K562 (cell line): ENCODE results near the gene DCTN5. TPM values are rescaled to one million over a fixed set of nuclear protein-coding genes. Genes with fewer than 3 reads are reported as not detected.

Experiments
- ATAC-seq: fragments of 200-7000 bp; cut with Tn5 transposase; 3 replicates; pipeline ENCODE4 v1.9.1; 2020; ENCODE audit warnings: moderate library complexity
- BruUV-seq: library from RNA; stranded (reverse); fragments of 400-500 nt; replicated peaks from 2 replicates; lab custom pipeline; 2021; lab: Mats Ljungman, UMichigan
- CTCF ChIA-PET: fragments of 300-600 bp; formaldehyde crosslinking; extraction: SDS; loops from one replicate; lab custom pipeline; 2021; ENCODE audit warnings: low intra/inter-chr PET ratio; lab: Yijun Ruan, JAX
- POLR2A ChIA-PET: fragments of 300-600, 350-650 bp; sonication (Branson Sonifier 250); formaldehyde crosslinking; extraction: SDS; loops from one replicate; lab custom pipeline; 2021; ENCODE audit warnings: antibody characterized with exemption, inconsistent platforms; lab: Yijun Ruan, JAX
- DNase-seq, 4 experiments: peaks; one replicate each; pipeline versions ENCODE4 v3.0.0 to v3.0.0-alpha.2; 2011 to 2018; ENCODE audit warnings: low spot score in 3 of 4, mixed read lengths in 3 of 4; ENCODE audit errors: extremely low read depth in 1 of 4
- FAIRE-seq: peaks from 2 replicates; lab custom pipeline; 2011; peaks lifted over from hg19 to GRCh38; lab: Jason Lieb, UNC
- H2AFZ ChIP-seq: 2 replicates; pipeline ENCODE4 v1.6.0; 2011; ENCODE audit warnings: low read depth, low read length, control low read depth, inconsistent platforms
- H3K27ac ChIP-seq: fragments of 200-600 bp; 3 replicates; pipeline ENCODE4 v1.8.0; 2011; ENCODE audit warnings: low read depth, mild to moderate bottlenecking, control low read depth, inconsistent platforms, low read length, moderate library complexity, mixed read lengths; ENCODE audit errors: extremely low read depth
- H3K27me3 ChIP-seq, 2 experiments: fragments of 300-600 bp in 1 of 2; 2 replicates in 1 of 2; 3 replicates in 1 of 2; pipeline versions ENCODE4 v1.6.0 to v1.8.0; 2011; ENCODE audit warnings: inconsistent platforms in 2 of 2, low read length in 2 of 2, mild to moderate bottlenecking in 1 of 2, mixed read lengths in 1 of 2, moderate library complexity in 1 of 2; ENCODE audit not compliant: control insufficient read depth in 2 of 2, insufficient read depth in 2 of 2
- H3K36me3 ChIP-seq: fragments of 300-600 bp; 3 replicates; pipeline ENCODE4 v1.8.0; 2011; ENCODE audit warnings: mild to moderate bottlenecking, low read length, inconsistent platforms; ENCODE audit not compliant: control insufficient read depth, insufficient read depth
- H3K4me1 ChIP-seq, 2 experiments: fragments of 200-600 bp in 1 of 2; replicated peaks in 1 of 2; 2 replicates in 1 of 2; 3 replicates in 1 of 2; pipeline versions ENCODE4 v1.5.1 to v1.8.0; 2011; ENCODE audit warnings: inconsistent platforms in 2 of 2, low read length in 2 of 2, mild to moderate bottlenecking in 1 of 2, mixed read lengths in 1 of 2, moderate library complexity in 1 of 2; ENCODE audit not compliant: control insufficient read depth in 2 of 2, insufficient read depth in 2 of 2
- H3K4me2 ChIP-seq: 2 replicates; pipeline ENCODE4 v1.6.1; 2011; ENCODE audit warnings: low read length, control low read depth, inconsistent platforms, mixed read lengths; ENCODE audit not compliant: insufficient read depth
- H3K4me3 ChIP-seq: fragments of 200-600 bp; sonication (generic), shearing (Covaris generic); 2 replicates; pipeline ENCODE4 v1.5.1; 2016; ENCODE audit warnings: control low read depth, inconsistent platforms
- H3K79me2 ChIP-seq: fragments of 200-600 bp; 3 replicates; pipeline ENCODE4 v1.8.0; 2011; ENCODE audit warnings: low read length, inconsistent platforms; ENCODE audit not compliant: control insufficient read depth, insufficient read depth
- H3K9ac ChIP-seq, 2 experiments: 2 replicates each; pipeline versions ENCODE4 v1.6.0 to v1.6.1; 2011; ENCODE audit warnings: low read depth in 2 of 2, low read length in 2 of 2, control low read depth in 1 of 2, inconsistent platforms in 1 of 2, mild to moderate bottlenecking in 1 of 2, mixed read lengths in 1 of 2; ENCODE audit not compliant: insufficient read depth in 1 of 2
- H3K9me1 ChIP-seq: one replicate; pipeline ENCODE4 v1.6.0; 2011; ENCODE audit warnings: inconsistent platforms, mild to moderate bottlenecking, low read length, moderate library complexity; ENCODE audit not compliant: control insufficient read depth, insufficient read depth
- H3K9me3 ChIP-seq: replicated peaks from 2 replicates; pipeline ENCODE4 v1.5.1; 2011; ENCODE audit warnings: low read depth, low read length, inconsistent platforms; ENCODE audit not compliant: control insufficient read depth, insufficient read depth
- H4K20me1 ChIP-seq: replicated peaks from 2 replicates; pipeline ENCODE4 v1.6.1; 2011; ENCODE audit warnings: low read length, inconsistent platforms, mixed read lengths; ENCODE audit not compliant: control insufficient read depth, insufficient read depth
- CC2D1A ChIP-seq: fragments of 450-650 bp; IDR thresholded peaks from 2 replicates; pipeline ENCODE4 v1.6.1; 2017; ENCODE audit warnings: mild to moderate bottlenecking
- DDX20 ChIP-seq: fragments of 450-650 bp; IDR thresholded peaks from 2 replicates; pipeline ENCODE4 v1.6.1; 2016; ENCODE audit warnings: missing genetic modification characterization, low read depth, mild to moderate bottlenecking, missing compliant biosample characterization, moderate library complexity
- DNMT1 ChIP-seq: fragments of 450-650 bp; IDR thresholded peaks from 2 replicates; pipeline ENCODE4 v1.6.1; 2016; ENCODE audit warnings: antibody characterized with exemption, mild to moderate bottlenecking
- E2F6 ChIP-seq, 2 experiments: IDR thresholded peaks; 2 replicates each; pipeline ENCODE4 v1.6.1; 2011; ENCODE audit warnings: borderline replicate concordance in 1 of 2, control low read depth in 1 of 2, low read depth in 1 of 2, low read length in 1 of 2, mild to moderate bottlenecking in 1 of 2, mixed read lengths in 1 of 2, moderate library complexity in 1 of 2; ENCODE audit not compliant: insufficient read depth in 1 of 2, insufficient read length in 1 of 2, poor library complexity in 1 of 2, severe bottlenecking in 1 of 2; ENCODE audit errors: extremely low read depth in 1 of 2
- ELK1 ChIP-seq: sonication (generic); formaldehyde crosslinking; IDR thresholded peaks from 2 replicates; pipeline ENCODE4 v1.8.1; 2022; ENCODE audit warnings: missing genetic modification reagents
- NFE2L1 ChIP-seq: fragments of 450-650 bp; IDR thresholded peaks from 2 replicates; pipeline ENCODE4 v1.6.1; 2016; ENCODE audit warnings: missing genetic modification characterization, low read depth, mild to moderate bottlenecking, missing compliant biosample characterization, moderate library complexity, borderline replicate concordance
- NR3C1 ChIP-seq: sonication (generic); formaldehyde crosslinking; IDR thresholded peaks from 2 replicates; pipeline ENCODE4 v1.8.1; 2022; ENCODE audit warnings: missing genetic modification reagents
- PYGO2 ChIP-seq: fragments of 450-650 bp; IDR thresholded peaks from 2 replicates; pipeline ENCODE4 v1.6.1; 2016; ENCODE audit warnings: mild to moderate bottlenecking, missing genetic modification characterization, moderate library complexity, missing compliant biosample characterization
- SIX5 ChIP-seq, 2 experiments: IDR thresholded peaks; 2 replicates each; pipeline ENCODE4 v1.6.1; 2011; ENCODE audit warnings: low read length in 2 of 2, borderline replicate concordance in 1 of 2, low read depth in 1 of 2, mild to moderate bottlenecking in 1 of 2, moderate library complexity in 1 of 2; ENCODE audit not compliant: insufficient read depth in 1 of 2
- THAP7 ChIP-seq: fragments of 250-450 bp; sonication (Bioruptor Pico); IDR thresholded peaks from 2 replicates; pipeline ENCODE4 v1.5.0; 2021
- UBTF ChIP-seq, 2 experiments: IDR thresholded peaks; 2 replicates each; pipeline ENCODE4 v1.6.1; 2012; ENCODE audit warnings: improper control_type of control experiment in 2 of 2, low read depth in 2 of 2, low read length in 2 of 2, borderline replicate concordance in 1 of 2
- WHSC1 ChIP-seq: IDR thresholded peaks from one replicate; pipeline ENCODE4 v1.6.1; 2012; ENCODE audit warnings: low read length, control low read depth, inconsistent platforms
- ZBTB33 ChIP-seq: sonication (generic); formaldehyde crosslinking; IDR thresholded peaks from 2 replicates; pipeline ENCODE4 v1.8.1; 2023; ENCODE audit warnings: mild to moderate bottlenecking, missing genetic modification reagents
- ZNF239 ChIP-seq: fragments of 250-450 bp; sonication (Bioruptor Pico); IDR thresholded peaks from 2 replicates; pipeline ENCODE4 v1.4.0; 2020; ENCODE audit warnings: mild to moderate bottlenecking
- ZZZ3 ChIP-seq: fragments of 450-650 bp; IDR thresholded peaks from 2 replicates; pipeline ENCODE4 v1.6.1; 2016; ENCODE audit warnings: antibody characterized with exemption, mild to moderate bottlenecking, moderate library complexity
- WGBS: fragments of 100-300 bp; shearing (Covaris generic); methylation state at CpG from one replicate; pipeline ENCODE4 v1.1.6; 2016; ENCODE audit warnings: low coverage, mixed read lengths; ENCODE audit not compliant: insufficient coverage; ENCODE audit errors: missing lambda C conversion rate; 5-methylcytosine and 5-hydroxymethylcytosine counted together
- in situ Hi-C: fragments of 300-500 bp; cut with MboI; formaldehyde crosslinking; loops from 4 replicates; pipeline ENCODE4 v1.15.0; 2018; ENCODE audit warnings: inconsistent platforms, mixed read lengths
- intact Hi-C: fragments of 100-400 bp; cut with micrococcal nuclease; formaldehyde crosslinking; loops from 2 replicates; pipeline ENCODE4 v1.14.2; 2022
- polyA plus RNA-seq, 8 experiments: library from polyadenylated mRNA; depleted of rRNA in 4 of 8; stranded (reverse) in 5 of 8; unstranded in 3 of 8; fragments of >200 nt; fragmentation: Nextera tagmentation in 2 of 8; fragmentation: Illumina TruSeq in 1 of 8; extraction: Ambion mirVana in 2 of 8; extraction: Trizol in 1 of 8; gene quantifications; 2 replicates each; pipeline versions ENCODE4 v1.2.1 to v1.2.3, GENCODE V29; 2011 to 2014; ENCODE audit warnings: inconsistent platforms in 1 of 8, missing spikeins in 1 of 8
- total RNA-seq, 7 experiments: library from RNA; depleted of rRNA in 6 of 7; stranded (reverse); fragments of >200 nt in 6 of 7; fragmentation: Illumina TruSeq in 2 of 7; extraction: Trizol in 2 of 7; gene quantifications; 2 replicates each; pipeline versions ENCODE4 v1.2.1 to v1.2.3, GENCODE V29; 2011 to 2021; ENCODE audit warnings: low replicate concordance in 1 of 7

Gene DCTN5
- total and polyA plus RNA-seq, 9 of the 15 experiments (the other 6 are each of a cell fraction or from before 2014, with no cell fraction given) = 35.8 to 149 (median 75.9) TPM

- Histone ChIP-seq H4K20me1 (no peaks in the 10 kb centered on the region), H3K36me3 (peaks cover 58% of the 10 kb centered on the region; the same call in 2 of the 3 replicates), H3K9me3 (no peaks in the 10 kb centered on the region), H3K9me1 (no peaks in the 10 kb centered on the region), H3K9ac (no peak overlapping the region), H2AFZ (no peak overlapping the region), H3K4me2 (no peak overlapping the region), H3K4me3 (no peak overlapping the region), H3K79me2 (no peaks in the 10 kb centered on the region), H3K27me3 (no peaks in the 10 kb centered on the region), H3K27ac (no peak overlapping the region), H3K4me1 (no peaks in the 10 kb centered on the region)
- DNase-seq (no peak), ATAC-seq (no peak), FAIRE-seq (no peak)
- ChIA-PET POLR2A (no interaction called here), CTCF (no interaction called here)
- WGBS = 75% methylated on average over 6 of the region's 6 CpGs
- intact Hi-C loops = no loop called here
- in situ Hi-C loops = no loop called here
- no TSS peak for BruUV-seq
- TF ChIP-seq SIX5 (IDR thresholded peaks at IDR 0.05; ENCODE audit: borderline replicate concordance in 1 of 2, insufficient read depth in 1 of 2, low read depth in 1 of 2, low read length in 2 of 2) (no peak), PYGO2 (tag) (no peak), NR3C1 (no peak), DDX20 (tag) (no peak), NFE2L1 (no peak), DNMT1 (no peak), ZBTB33 (CRISPR knock-in tag) (no peak), ZZZ3 (no peak), THAP7 (CRISPR knock-in tag) (no peak), E2F6 (IDR thresholded peaks at IDR 0.05; ENCODE audit: borderline replicate concordance in 1 of 2, extremely low read depth in 1 of 2, insufficient read depth in 1 of 2, insufficient read length in 1 of 2, low read depth in 1 of 2, low read length in 1 of 2, poor library complexity in 1 of 2, severe bottlenecking in 1 of 2) (no peak), ELK1 (CRISPR knock-in tag) (no peak), ZNF239 (no peak), UBTF (IDR thresholded peaks at IDR 0.05; ENCODE audit: borderline replicate concordance in 1 of 2, low read depth in 2 of 2, low read length in 2 of 2) (no peak), WHSC1 (no peak), CC2D1A (no peak)
Observed at GRCh38 chr16:23607726-23608125, 33.5 kb upstream of the DCTN5 start.
